Measurements from ENCODE around the gene GJC1. TPM values are rescaled to one million over a fixed set of nuclear protein-coding genes. Genes with fewer than 3 reads are reported as not detected.

Gene GJC1
- total and polyA plus RNA-seq, 2 of the 8 experiments (the other 6 are each of a cell fraction or from before 2014, with no cell fraction given), result 29.1 to 154 TPM

GRCh38 chr17:44864831-44865230, 34.7 kb upstream of the GJC1 start:
- peaks cover 2% of the 10 kb centered on the region in 2 experiments for H4K20me1 ChIP-seq (replicated peaks in 1 of 2; ENCODE audit: control insufficient read depth in 1 of 2, insufficient read depth in 2 of 2, low read length in 2 of 2)
- POLR2A ChIA-PET (ENCODE audit: partially characterized antibody), result interaction anchor here (0.9 to 5.0 kb wide), 4 partner anchors 9 to 90 kb away, joined by 3 to 15 read pairs (median 4); partner anchors contain the start of gene HIGD1B
- CTCF ChIA-PET (ENCODE audit: partially characterized antibody), result interaction anchor here (0.7 to 28.4 kb wide), 27 partner anchors 9 to 173 kb away, joined by 3 to 577 read pairs (median 5); partner anchors contain the start of genes EFTUD2 and HIGD1B

More at GRCh38 chr17:44864831-44865230, 34.7 kb upstream of the GJC1 start:
- Histone ChIP-seq H3K14ac (ENCODE audit: insufficient read length) (no peak overlapping the region), H3K18ac (ENCODE audit: extremely low read depth, low read length) (no peak overlapping the region), H3K4ac (replicated peaks; ENCODE audit: insufficient read length, low read depth, low read length) (no peak overlapping the region), H3K23ac (ENCODE audit: insufficient read length) (no peak overlapping the region), H2BK12ac (ENCODE audit: low read depth, low read length) (no peak overlapping the region), H2BK15ac (ENCODE audit: low read length) (no peak overlapping the region), H2AFZ (ENCODE audit: low read length) (no peak overlapping the region), H3K79me2 (ENCODE audit: control insufficient read depth in 1 of 2, insufficient read depth in 2 of 2, low read length in 2 of 2) (no peaks in the 10 kb centered on the region), H3K4me2 (ENCODE audit: insufficient read depth in 1 of 2, low read depth in 2 of 2, low read length in 2 of 2) (no peak overlapping the region), H3K9ac (replicated peaks in 1 of 4; ENCODE audit: extremely low read depth in 1 of 4, low read depth in 3 of 4, low read length in 3 of 4) (no peak overlapping the region), H3K27me3 (replicated peaks in 1 of 4; ENCODE audit: control insufficient read depth in 3 of 4, extremely low read depth in 1 of 4, insufficient read depth in 3 of 4, low read length in 3 of 4) (no peaks in the 10 kb centered on the region), H4K8ac (ENCODE audit: extremely low read depth, insufficient read depth, low read length) (0 out of 2 replicates have a peak overlapping the region, but pooled peaks have one; percentile 9), H3K79me1 (ENCODE audit: low read depth, low read length) (no peaks in the 10 kb centered on the region), H3K4me3 (ENCODE audit: extremely low read depth in 1 of 4, insufficient read depth in 2 of 4, low read depth in 3 of 4, low read length in 4 of 4) (no peak overlapping the region), H3K23me2 (ENCODE audit: low read depth, low read length) (no peaks in the 10 kb centered on the region), H2BK5ac (ENCODE audit: low read depth, low read length) (no peak overlapping the region), H4K91ac (replicated peaks; ENCODE audit: insufficient read length, low read length) (no peak overlapping the region), H3K27ac (ENCODE audit: low read depth, low read length) (no peak overlapping the region), H3K9me3 (ENCODE audit: insufficient read depth in 2 of 2, low read depth in 1 of 2, low read length in 1 of 2) (no peaks in the 10 kb centered on the region), H3K36me3 (ENCODE audit: control insufficient read depth in 2 of 4, insufficient read depth in 4 of 4, low read length in 3 of 4) (peaks cover 28 to 69% (median 49%) of the 10 kb centered on the region in 4 experiments), H3K4me1 (replicated peaks in 1 of 4; ENCODE audit: control insufficient read depth in 3 of 4, insufficient read depth in 4 of 4, low read length in 3 of 4) (no peaks in the 10 kb centered on the region), H2BK120ac (replicated peaks; ENCODE audit: low read depth, low read length) (no peak overlapping the region), H4K5ac (ENCODE audit: insufficient read length, low read depth, low read length) (no peak overlapping the region), H2BK20ac (ENCODE audit: low read length) (no peak overlapping the region), H2AK5ac (ENCODE audit: low read depth, low read length) (no peak overlapping the region), H3K56ac (replicated peaks; ENCODE audit: insufficient read length, low read depth, low read length) (no peak overlapping the region)
- DNase-seq (ENCODE audit: low read depth in 1 of 2, low spot score in 2 of 2), result no peak
- FAIRE-seq, result no peak
- WGBS, 2 experiments (ENCODE audit: extremely low coverage in 1 of 2, insufficient coverage in 1 of 2, insufficient read length in 1 of 2, insufficient replicate concordance in 2 of 2, low coverage in 1 of 2, low lambda C conversion rate in 2 of 2, missing lambda C conversion rate in 1 of 2), result 88% methylated on average over 10 of the region's 10 CpGs; no CpG with 5 or more reads in 1 of the 2 experiments
- TF ChIP-seq ZNF274 (IDR thresholded peaks at IDR 0.05; ENCODE audit: borderline replicate concordance, extremely low read depth, low read length) (no peak), BACH1 (IDR thresholded peaks at IDR 0.05; ENCODE audit: low read length) (no peak), TEAD4 (IDR thresholded peaks at IDR 0.05; ENCODE audit: low read depth, low read length) (no peak), RNF2 (IDR thresholded peaks at IDR 0.05; ENCODE audit: borderline replicate concordance, low read depth, low read length, missing control alignments, poor library complexity, severe bottlenecking) (no peak), POLR2AphosphoS5 (IDR thresholded peaks at IDR 0.05; ENCODE audit: low read depth, low read length) (no peak), NANOG (IDR thresholded peaks at IDR 0.05; ENCODE audit: insufficient read depth, low read depth, low read length, poor library complexity, severe bottlenecking) (no peak), SIRT6 (IDR thresholded peaks at IDR 0.05; ENCODE audit: low read length) (no peak), CHD1 (IDR thresholded peaks at IDR 0.05; ENCODE audit: low read depth, low read length) (no peak), RXRA (IDR thresholded peaks at IDR 0.05; ENCODE audit: insufficient read depth, low read depth, low read length) (no peak), SP1 (IDR thresholded peaks at IDR 0.05; ENCODE audit: low read depth, low read length) (no peak), JUN (IDR thresholded peaks at IDR 0.05; ENCODE audit: low read depth, low read length) (no peak), CBX8 (IDR thresholded peaks at IDR 0.05; ENCODE audit: borderline replicate concordance, low read depth, low read length) (no peak), RFX5 (IDR thresholded peaks at IDR 0.05; ENCODE audit: borderline replicate concordance, low read depth, low read length) (no peak), CREB1 (IDR thresholded peaks at IDR 0.05) (no peak), FOSL1 (IDR thresholded peaks at IDR 0.05; ENCODE audit: insufficient read depth, low read depth, low read length) (no peak)

Measured in H1 (cell line).